HCT116 (cell line): ENCODE results near the gene MICAL1. TPM values are rescaled to one million over a fixed set of nuclear protein-coding genes. Genes with fewer than 3 reads are reported as not detected.

Source experiments
- ATAC-seq: fragments of 200-7000 bp; cut with Tn5 transposase; 2 replicates; pipeline ENCODE4 v1.9.1; 2020; ENCODE audit warnings: mild to moderate bottlenecking, moderate library complexity
- BruUV-seq: library from RNA; stranded (reverse); fragments of 400-500 nt; replicated peaks from 2 replicates; lab custom pipeline; 2021; lab: Mats Ljungman, UMichigan
- CTCF ChIA-PET: fragments of 300-600 bp; sonication (Branson Sonifier 250); formaldehyde crosslinking; loops from one replicate; lab custom pipeline; 2021; ENCODE audit warnings: antibody characterized with exemption; lab: Charles Lee
- POLR2A ChIA-PET: fragments of 300-600, 350-600 bp; sonication (Branson Sonifier 250); formaldehyde crosslinking; loops from one replicate; lab custom pipeline; 2021; ENCODE audit warnings: antibody characterized with exemption; lab: Charles Lee
- RAD21 ChIA-PET, 2 experiments: fragments of 300-600 bp; sonication (Branson Sonifier 250); formaldehyde crosslinking; loops; one replicate each; lab custom pipeline; 2023; ENCODE audit warnings: low total read pairs in 2 of 2; ENCODE audit not compliant: uncharacterized antibody in 2 of 2, unreplicated experiment in 2 of 2, low non-redundant PET in 1 of 2; lab: Charles Lee
- DNase-seq: peaks from one replicate; pipeline ENCODE4 v3.0.0-alpha.2; 2010; ENCODE audit warnings: low read depth, low spot score
- H2AFZ ChIP-seq: fragments of 200-600 bp; shearing (Covaris generic), sonication (generic); 2 replicates; pipeline ENCODE4 v1.6.1; 2017; ENCODE audit warnings: low read depth, mixed run types, mixed read lengths, antibody characterized with exemption, low read length; ENCODE audit not compliant: poor library complexity, severe bottlenecking
- H3K27ac ChIP-seq: 2 replicates; pipeline ENCODE4 v1.5.1; 2012; ENCODE audit warnings: low read depth, low read length
- H3K27me3 ChIP-seq: fragments of 200-600 bp; sonication (generic); 2 replicates; pipeline ENCODE4 v1.6.1; 2016; ENCODE audit warnings: mixed run types, low read length, mixed read lengths; ENCODE audit not compliant: insufficient read depth
- H3K36me3 ChIP-seq, 2 experiments: fragments of 200-500 bp in 1 of 2; fragments of 200-600 bp in 1 of 2; sonication (Bioruptor generic) in 1 of 2; sonication (generic) in 1 of 2; 2 replicates each; pipeline versions ENCODE4 v1.5.1 to v1.6.1; 2014 to 2016; ENCODE audit warnings: low read length in 2 of 2, inconsistent platforms in 1 of 2, mixed read lengths in 1 of 2, mixed run types in 1 of 2; ENCODE audit not compliant: insufficient read depth in 2 of 2, control insufficient read depth in 1 of 2
- H3K4me1 ChIP-seq, 2 experiments: fragments of 200-600 bp in 1 of 2; sonication (generic) in 1 of 2; 2 replicates each; pipeline versions ENCODE4 v1.5.1 to v1.6.1; 2012 to 2017; ENCODE audit warnings: low read length in 2 of 2, inconsistent platforms in 1 of 2, mild to moderate bottlenecking in 1 of 2, mixed read lengths in 1 of 2, mixed run types in 1 of 2, moderate library complexity in 1 of 2; ENCODE audit not compliant: insufficient read depth in 2 of 2, control insufficient read depth in 1 of 2
- H3K4me2 ChIP-seq: fragments of 200-600 bp; sonication (generic); 2 replicates; pipeline ENCODE4 v1.6.1; 2017; ENCODE audit warnings: mixed run types, low read length, mixed read lengths
- H3K4me3 ChIP-seq, 2 experiments: fragments of 200-600 bp in 1 of 2; sonication (generic) in 1 of 2; replicated peaks in 1 of 2; 2 replicates each; pipeline ENCODE4 v1.5.1; 2011 to 2016; ENCODE audit warnings: low read length in 2 of 2, control low read depth in 1 of 2, low read depth in 1 of 2, mild to moderate bottlenecking in 1 of 2, mixed read lengths in 1 of 2, mixed run types in 1 of 2
- H3K79me2 ChIP-seq: fragments of 200-600 bp; sonication (generic); 2 replicates; pipeline ENCODE4 v1.6.1; 2017; ENCODE audit warnings: mild to moderate bottlenecking, mixed run types, low read length, moderate library complexity, mixed read lengths; ENCODE audit not compliant: insufficient read depth
- H3K9ac ChIP-seq: fragments of 200-600 bp; sonication (generic); 2 replicates; pipeline ENCODE4 v1.6.1; 2016; ENCODE audit warnings: low read length, mixed read lengths
- H3K9me2 ChIP-seq: fragments of 200-600 bp; sonication (generic), shearing (Covaris generic); 2 replicates; pipeline ENCODE4 v1.6.1; 2017; ENCODE audit warnings: mixed run types, mild to moderate bottlenecking, moderate library complexity; ENCODE audit not compliant: insufficient read depth
- H3K9me3 ChIP-seq, 2 experiments: fragments of 200-500 bp in 1 of 2; fragments of 200-600 bp in 1 of 2; sonication (Bioruptor generic) in 1 of 2; sonication (generic) in 1 of 2; 2 replicates each; pipeline ENCODE4 v1.6.1; 2014 to 2017; ENCODE audit warnings: low read length in 2 of 2, mixed read lengths in 2 of 2, inconsistent platforms in 1 of 2, low read depth in 1 of 2, mild to moderate bottlenecking in 1 of 2, mixed run types in 1 of 2, moderate library complexity in 1 of 2; ENCODE audit not compliant: control insufficient read depth in 1 of 2, insufficient read depth in 1 of 2
- H4K20me1 ChIP-seq: fragments of 200-600 bp; sonication (generic), shearing (Covaris generic); 2 replicates; pipeline ENCODE4 v1.6.1; 2017; ENCODE audit warnings: mixed run types, mild to moderate bottlenecking, moderate library complexity; ENCODE audit not compliant: insufficient read depth
- ATF3 ChIP-seq: IDR thresholded peaks from 2 replicates; pipeline ENCODE4 v1.6.1; 2012
- CBX3 ChIP-seq: IDR thresholded peaks from 2 replicates; pipeline ENCODE4 v1.6.1; 2012; ENCODE audit warnings: low read depth
- CEBPB ChIP-seq: IDR thresholded peaks from 2 replicates; pipeline ENCODE4 v1.6.1; 2012; ENCODE audit warnings: low read depth
- CTCF ChIP-seq, 3 experiments: fragments of 200-600 bp in 1 of 3; sonication (generic) in 1 of 3; IDR thresholded peaks in 2 of 3; conservative IDR thresholded peaks in 1 of 3; 2 replicates each; pipeline ENCODE4 v1.5.1; 2012 to 2017; ENCODE audit warnings: low read depth in 2 of 3, low read length in 2 of 3, antibody characterized with exemption in 1 of 3, borderline replicate concordance in 1 of 3, control low read depth in 1 of 3, mild to moderate bottlenecking in 1 of 3, mixed read lengths in 1 of 3, mixed run types in 1 of 3, moderate library complexity in 1 of 3; ENCODE audit not compliant: insufficient read depth in 1 of 3
- EGR1 ChIP-seq: IDR thresholded peaks from 2 replicates; pipeline ENCODE4 v1.6.1; 2012; ENCODE audit warnings: low read depth
- ELF1 ChIP-seq: IDR thresholded peaks from 2 replicates; pipeline ENCODE4 v1.6.1; 2012; ENCODE audit warnings: low read depth, borderline replicate concordance
- EZH2 ChIP-seq: fragments of 200-600 bp; sonication (generic); IDR thresholded peaks from 2 replicates; pipeline ENCODE4 v1.6.1; 2017; ENCODE audit warnings: antibody characterized with exemption, mixed run types
- EZH2phosphoT487 ChIP-seq: fragments of 200-600 bp; IDR thresholded peaks from 2 replicates; pipeline ENCODE4 v1.6.1; 2018; ENCODE audit warnings: antibody characterized with exemption, borderline replicate concordance
- FOSL1 ChIP-seq: IDR thresholded peaks from 2 replicates; pipeline ENCODE4 v1.6.1; 2012; ENCODE audit warnings: low read depth
- JUND ChIP-seq: IDR thresholded peaks from 2 replicates; pipeline ENCODE4 v1.6.1; 2012
- MAX ChIP-seq: IDR thresholded peaks from 2 replicates; pipeline ENCODE4 v1.6.1; 2012
- POLR2A ChIP-seq: IDR thresholded peaks from 2 replicates; pipeline ENCODE4 v1.7.0; 2011; ENCODE audit warnings: borderline replicate concordance; ENCODE audit not compliant: insufficient read depth, insufficient read length; ENCODE audit errors: extremely low read depth
- RAD21 ChIP-seq: IDR thresholded peaks from 2 replicates; pipeline ENCODE4 v1.6.1; 2012; ENCODE audit warnings: low read depth, mild to moderate bottlenecking
- SP1 ChIP-seq: IDR thresholded peaks from 2 replicates; pipeline ENCODE4 v1.6.1; 2012; ENCODE audit warnings: low read depth
- SRF ChIP-seq: IDR thresholded peaks from 2 replicates; pipeline ENCODE4 v1.6.1; 2012; ENCODE audit warnings: low read depth
- ZFX ChIP-seq: fragments of 450-650 bp; IDR thresholded peaks from 2 replicates; pipeline ENCODE4 v1.6.1; 2017
- ZNF274 ChIP-seq: fragments of 200-500 bp; sonication (Bioruptor generic); IDR thresholded peaks from 2 replicates; pipeline ENCODE4 v1.6.1; 2014; ENCODE audit warnings: mild to moderate bottlenecking, low read depth, low read length, inconsistent platforms
- intact Hi-C: fragments of 100-400 bp; cut with micrococcal nuclease; formaldehyde crosslinking; loops from 2 replicates; pipeline ENCODE4 v1.10.0; 2022
- total RNA-seq: library from RNA; stranded (reverse); gene quantifications from one replicate; pipeline ENCODE4 v1.2.1, GENCODE V29; 2021; ENCODE audit not compliant: unreplicated experiment
- TF ChIP-seq, protein P1 (sequence below): IDR thresholded peaks from 2 replicates; pipeline ENCODE4 v1.6.1; 2012; ENCODE audit warnings: low read depth
- TF ChIP-seq, protein P2 (sequence below): IDR thresholded peaks from 2 replicates; pipeline ENCODE4 v1.6.1; 2011; ENCODE audit warnings: mild to moderate bottlenecking, low read length, moderate library complexity; ENCODE audit not compliant: insufficient replicate concordance; ENCODE audit errors: extremely low read depth

MICAL1 gene
- total RNA-seq, 1 experiment from 2014 or later = 23.9 TPM

DNA sequence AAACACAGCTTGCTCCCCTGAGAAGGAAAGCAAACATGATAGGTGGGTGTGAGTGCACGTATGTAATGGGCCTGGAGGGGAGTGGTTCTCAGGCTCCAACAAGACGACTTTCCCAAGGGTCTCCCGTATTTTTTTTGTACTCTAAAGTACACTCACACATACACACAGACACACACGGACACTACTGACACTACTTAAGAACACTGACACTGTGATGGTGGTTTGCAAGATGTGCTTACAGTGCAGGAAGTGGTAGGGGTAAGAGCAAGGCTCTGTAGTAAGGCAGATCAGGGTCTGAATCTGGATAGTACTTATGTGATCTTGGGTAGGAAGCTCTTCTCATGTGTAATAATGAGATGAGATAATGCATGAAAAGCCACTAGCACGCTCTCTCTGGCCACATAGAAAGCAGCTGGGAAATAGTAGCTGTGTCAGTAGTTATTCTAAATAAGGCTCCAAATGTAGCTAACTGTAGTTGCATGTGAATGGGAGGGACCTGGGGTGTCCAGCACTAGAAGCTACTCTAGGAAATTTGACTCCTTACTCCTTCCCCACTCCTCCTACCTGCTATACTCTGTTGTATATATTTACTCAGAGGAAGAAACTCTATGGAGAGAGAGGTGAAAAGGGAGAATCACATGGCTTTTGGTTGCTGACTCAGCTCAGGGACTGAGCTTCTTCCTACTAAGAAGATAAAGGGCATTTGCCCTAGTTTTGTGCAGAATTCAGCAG, 35.8 kb upstream of the MICAL1 start:
- no peaks in the 10 kb centered on the region for H4K20me1 ChIP-seq
- BruUV-seq = no TSS peak
- no peak overlapping the region for H3K9ac ChIP-seq
- no peak for TF ChIP-seq JUND
- TF ChIP-seq RAD21 = no peak
- TF ChIP-seq, protein P1, sequence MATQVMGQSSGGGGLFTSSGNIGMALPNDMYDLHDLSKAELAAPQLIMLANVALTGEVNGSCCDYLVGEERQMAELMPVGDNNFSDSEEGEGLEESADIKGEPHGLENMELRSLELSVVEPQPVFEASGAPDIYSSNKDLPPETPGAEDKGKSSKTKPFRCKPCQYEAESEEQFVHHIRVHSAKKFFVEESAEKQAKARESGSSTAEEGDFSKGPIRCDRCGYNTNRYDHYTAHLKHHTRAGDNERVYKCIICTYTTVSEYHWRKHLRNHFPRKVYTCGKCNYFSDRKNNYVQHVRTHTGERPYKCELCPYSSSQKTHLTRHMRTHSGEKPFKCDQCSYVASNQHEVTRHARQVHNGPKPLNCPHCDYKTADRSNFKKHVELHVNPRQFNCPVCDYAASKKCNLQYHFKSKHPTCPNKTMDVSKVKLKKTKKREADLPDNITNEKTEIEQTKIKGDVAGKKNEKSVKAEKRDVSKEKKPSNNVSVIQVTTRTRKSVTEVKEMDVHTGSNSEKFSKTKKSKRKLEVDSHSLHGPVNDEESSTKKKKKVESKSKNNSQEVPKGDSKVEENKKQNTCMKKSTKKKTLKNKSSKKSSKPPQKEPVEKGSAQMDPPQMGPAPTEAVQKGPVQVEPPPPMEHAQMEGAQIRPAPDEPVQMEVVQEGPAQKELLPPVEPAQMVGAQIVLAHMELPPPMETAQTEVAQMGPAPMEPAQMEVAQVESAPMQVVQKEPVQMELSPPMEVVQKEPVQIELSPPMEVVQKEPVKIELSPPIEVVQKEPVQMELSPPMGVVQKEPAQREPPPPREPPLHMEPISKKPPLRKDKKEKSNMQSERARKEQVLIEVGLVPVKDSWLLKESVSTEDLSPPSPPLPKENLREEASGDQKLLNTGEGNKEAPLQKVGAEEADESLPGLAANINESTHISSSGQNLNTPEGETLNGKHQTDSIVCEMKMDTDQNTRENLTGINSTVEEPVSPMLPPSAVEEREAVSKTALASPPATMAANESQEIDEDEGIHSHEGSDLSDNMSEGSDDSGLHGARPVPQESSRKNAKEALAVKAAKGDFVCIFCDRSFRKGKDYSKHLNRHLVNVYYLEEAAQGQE = no peak
- TF ChIP-seq, protein P2, sequence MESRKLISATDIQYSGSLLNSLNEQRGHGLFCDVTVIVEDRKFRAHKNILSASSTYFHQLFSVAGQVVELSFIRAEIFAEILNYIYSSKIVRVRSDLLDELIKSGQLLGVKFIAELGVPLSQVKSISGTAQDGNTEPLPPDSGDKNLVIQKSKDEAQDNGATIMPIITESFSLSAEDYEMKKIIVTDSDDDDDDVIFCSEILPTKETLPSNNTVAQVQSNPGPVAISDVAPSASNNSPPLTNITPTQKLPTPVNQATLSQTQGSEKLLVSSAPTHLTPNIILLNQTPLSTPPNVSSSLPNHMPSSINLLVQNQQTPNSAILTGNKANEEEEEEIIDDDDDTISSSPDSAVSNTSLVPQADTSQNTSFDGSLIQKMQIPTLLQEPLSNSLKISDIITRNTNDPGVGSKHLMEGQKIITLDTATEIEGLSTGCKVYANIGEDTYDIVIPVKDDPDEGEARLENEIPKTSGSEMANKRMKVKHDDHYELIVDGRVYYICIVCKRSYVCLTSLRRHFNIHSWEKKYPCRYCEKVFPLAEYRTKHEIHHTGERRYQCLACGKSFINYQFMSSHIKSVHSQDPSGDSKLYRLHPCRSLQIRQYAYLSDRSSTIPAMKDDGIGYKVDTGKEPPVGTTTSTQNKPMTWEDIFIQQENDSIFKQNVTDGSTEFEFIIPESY = no peak
- no peak for TF ChIP-seq EZH2phosphoT487
- no peak for TF ChIP-seq CTCF (IDR thresholded peaks at IDR 0.05 in 2 of 3, conservative IDR thresholded peaks at IDR 0.05 in 1 of 3; ENCODE audit: borderline replicate concordance in 1 of 3, insufficient read depth in 1 of 3, low read depth in 2 of 3, low read length in 2 of 3)
- TF ChIP-seq ZFX = no peak
- TF ChIP-seq SRF = no peak
- TF ChIP-seq MAX = no peak
- no peak for TF ChIP-seq ELF1
- TF ChIP-seq FOSL1 = no peak
- TF ChIP-seq SP1 = no peak
- TF ChIP-seq CBX3 = no peak
- TF ChIP-seq ZNF274 = no peak
- TF ChIP-seq CEBPB = no peak
- no peak for TF ChIP-seq EZH2
- TF ChIP-seq POLR2A = no peak
- TF ChIP-seq ATF3 = no peak
- TF ChIP-seq EGR1 = no peak
- no peak overlapping the region for H2AFZ ChIP-seq
- no peaks in the 10 kb centered on the region for H3K9me2 ChIP-seq
- no peak overlapping the region for H3K27ac ChIP-seq
- no peaks in the 10 kb centered on the region for H3K36me3 ChIP-seq
- H3K4me1 ChIP-seq = no peaks in the 10 kb centered on the region
- no peaks in the 10 kb centered on the region for H3K79me2 ChIP-seq
- H3K4me2 ChIP-seq = no peak overlapping the region
- ChIA-PET POLR2A (no interaction called here), RAD21 (no interaction called here), CTCF (no interaction called here)
- DNase-seq = no peak
- no peak for ATAC-seq
- intact Hi-C loops = no loop called here
- H3K27me3 ChIP-seq = no peaks in the 10 kb centered on the region
- H3K4me3 ChIP-seq = no peak overlapping the region
- H3K9me3 ChIP-seq = no peaks in the 10 kb centered on the region
